ENCODE measurements around the gene GRID1.

Gene GRID1

GRCh38 chr10:86291616-86292340 lies 74.8 kb downstream of the GRID1 start:
- DNase-seq, result no peak

- no peak for DNase-seq
These were observed 75.5 kb downstream of the GRID1 start for GRCh38 chr10:86290933-86291615.

- DNase-seq, result no peak
These were observed 77.1 kb downstream of the GRID1 start for GRCh38 chr10:86289577-86289868.

GRCh38 chr10:86288695-86289576 lies 77.7 kb downstream of the GRID1 start:
- DNase-seq, result no peak

GRCh38 chr10:86287966-86288579 lies 78.5 kb downstream of the GRID1 start:
- no peak for DNase-seq

GRCh38 chr10:86287110-86287793 lies 79.3 kb downstream of the GRID1 start:
- DNase-seq, result no peak

- no peak for DNase-seq
These were observed 80.1 kb downstream of the GRID1 start for GRCh38 chr10:86286236-86287109.

GRCh38 chr10:86285136-86285790 lies 81.3 kb downstream of the GRID1 start:
- DNase-seq, result no peak

GRCh38 chr10:86284355-86285105 lies 82.1 kb downstream of the GRID1 start:
- no peak for DNase-seq

- DNase-seq, result no peak
These were observed 82.9 kb downstream of the GRID1 start for GRCh38 chr10:86283466-86284287.

- no peak for DNase-seq
These were observed 83.7 kb downstream of the GRID1 start for GRCh38 chr10:86282664-86283465.

GRCh38 chr10:86281396-86281795 lies 85.2 kb downstream of the GRID1 start:
- no peak for DNase-seq

- DNase-seq, result no peak
These were observed 97.3 kb downstream of the GRID1 start for GRCh38 chr10:86269332-86269731.

GRCh38 chr10:86267286-86268195 lies 99.1 kb downstream of the GRID1 start:
- DNase-seq, result peak in 7 of 14 donors; percentile 12 to 81 (median 38)

- DNase-seq, result no peak
These were observed 100.0 kb downstream of the GRID1 start for GRCh38 chr10:86266446-86267242.

GRCh38 chr10:86265895-86266259 lies 100.7 kb downstream of the GRID1 start:
- DNase-seq, result no peak
